Naive thymus-derived CD8-positive, alpha-beta T cell (primary cell): ENCODE measurements around the gene PLEKHA8. TPM values are rescaled to one million over a fixed set of nuclear protein-coding genes. Genes with fewer than 3 reads are reported as not detected.
A peak's percentile ranks its signal among the peaks of the same experiment; 100 is the strongest.

Experiments
- ATAC-seq, 2 donors: fragments of 150-1000 bp; cut with Tn5 transposase in 1 of 2; sonication (Bioruptor Pico), chemical (Tn5 transposase) in 1 of 2; 1 replicate in 1 of 2; 2 replicates in 1 of 2; pipeline ENCODE4 v1.10.0; 2021; ENCODE audit warnings: mild to moderate bottlenecking in 2 of 2, moderate library complexity in 2 of 2
- POLR2A ChIA-PET: fragments of 350-600 bp; sonication (Branson Sonifier 250); formaldehyde crosslinking; loops from one replicate; lab custom pipeline; 2021; ENCODE audit warnings: antibody characterized with exemption; lab: Charles Lee
- DNase-seq, 10 donors: peaks; one replicate each; pipeline versions ENCODE4 v3.0.0 to v3.0.0-alpha.2; 2020 to 2022
- H3K27ac Mint-ChIP-seq, 10 donors: one replicate each; pipeline ENCODE4 v1.8.0; 2020 to 2022; ENCODE audit warnings: mild to moderate bottlenecking in 10 of 10, mixed read lengths in 10 of 10, moderate library complexity in 4 of 10, inconsistent platforms in 1 of 10
- H3K27me3 Mint-ChIP-seq, 5 donors: one replicate each; pipeline ENCODE4 v1.8.0; 2021 to 2022; ENCODE audit warnings: mixed read lengths in 5 of 5
- H3K36me3 Mint-ChIP-seq, 3 donors: one replicate each; pipeline ENCODE4 v1.8.0; 2020 to 2022; ENCODE audit warnings: mixed read lengths in 3 of 3, mild to moderate bottlenecking in 2 of 3, inconsistent platforms in 1 of 3
- H3K4me1 Mint-ChIP-seq, 4 donors: one replicate each; pipeline ENCODE4 v1.8.0; 2021 to 2022; ENCODE audit warnings: mixed read lengths in 4 of 4
- H3K4me3 Mint-ChIP-seq, 10 donors: one replicate each; pipeline ENCODE4 v1.8.0; 2020 to 2022; ENCODE audit warnings: mild to moderate bottlenecking in 10 of 10, mixed read lengths in 10 of 10, moderate library complexity in 6 of 10, inconsistent platforms in 1 of 10
- H3K9me3 Mint-ChIP-seq, 9 donors: one replicate each; pipeline ENCODE4 v1.8.0; 2020 to 2022; ENCODE audit warnings: mixed read lengths in 9 of 9, mild to moderate bottlenecking in 3 of 9, inconsistent platforms in 1 of 9, moderate library complexity in 1 of 9
- polyA plus RNA-seq, 3 donors: library from polyadenylated mRNA; unstranded; fragments of 300-500 nt; fragmentation: Illumina TruSeq; gene quantifications; one replicate each; pipeline ENCODE4 v1.2.3, GENCODE V29; 2021
- total RNA-seq, 8 experiments: library from RNA in 2 of 8; stranded (reverse) in 2 of 8; gene quantifications; one replicate each; pipeline ENCODE4 v1.2.3 and lab custom pipeline; 2021 to 2026

The PLEKHA8 gene
- total and polyA plus RNA-seq, 5 experiments from 2014 or later, result 2.7 to 11.9 (median 4.9) TPM

DNA sequence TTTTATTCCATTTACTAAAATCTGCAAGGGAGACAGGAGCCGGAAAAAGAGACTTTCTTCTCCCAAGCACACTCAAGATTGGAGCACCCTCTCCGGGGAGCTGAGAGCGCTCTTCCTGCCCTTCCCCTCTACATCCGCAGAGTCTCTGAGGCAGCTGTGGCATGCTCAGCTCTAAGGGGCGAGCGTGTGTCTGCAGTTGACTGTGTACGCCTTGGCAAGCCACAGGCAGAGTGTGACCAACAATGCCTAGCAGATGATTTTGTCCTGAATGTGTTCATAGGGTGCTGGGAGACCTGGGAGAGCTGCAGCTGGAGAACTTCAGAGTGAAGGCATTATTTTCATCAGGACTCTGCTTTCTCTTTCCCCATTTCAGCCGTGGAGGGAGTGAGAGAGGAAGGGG is 127.3 kb downstream of the PLEKHA8 start:
- peak overlapping the region in 6 of 10 donors; percentile 18 to 37 (median 34) for H3K4me3 Mint-ChIP-seq
- peak overlapping the region in 3 of 10 donors; percentile 25 to 68 (median 60) for H3K27ac Mint-ChIP-seq
- no peak for ATAC-seq
- peaks cover 17 to 45% (median 36%) of the 10 kb centered on the region in 4 donors for H3K4me1 Mint-ChIP-seq
- POLR2A ChIA-PET, result no interaction called here
- no peaks in the 10 kb centered on the region for H3K27me3 Mint-ChIP-seq
- no peaks in the 10 kb centered on the region for H3K36me3 Mint-ChIP-seq
- H3K9me3 Mint-ChIP-seq, result no peaks in the 10 kb centered on the region
- no peak for DNase-seq

DNA sequence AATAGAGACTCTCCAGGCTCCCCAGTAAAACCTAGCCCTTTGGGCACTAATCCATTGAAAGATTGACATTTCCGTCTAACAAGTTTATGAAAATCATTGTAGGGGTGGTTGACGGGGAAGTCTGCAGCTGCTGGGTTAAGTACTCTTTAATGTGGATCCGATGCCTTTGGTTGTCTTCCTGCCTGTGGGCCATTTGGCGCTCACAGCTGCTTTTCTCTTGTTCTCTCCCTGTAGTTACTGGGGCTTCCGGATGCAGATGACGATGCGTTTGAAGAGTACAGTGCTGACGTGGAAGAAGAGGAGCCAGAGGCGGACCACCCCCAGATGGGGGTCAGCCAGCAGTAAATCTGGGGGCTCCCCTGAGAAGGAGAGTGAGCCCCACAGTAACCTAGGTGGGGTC is 129.0 kb downstream of the PLEKHA8 start:
- Mint-ChIP-seq H3K36me3 (no peaks in the 10 kb centered on the region), H3K4me3 (peak overlapping the region; percentile 22 to 70 (median 42)), H3K27me3 (no peaks in the 10 kb centered on the region), H3K9me3 (no peaks in the 10 kb centered on the region), H3K4me1 (peaks cover 21 to 54% (median 42%) of the 10 kb centered on the region in 4 donors), H3K27ac (peak overlapping the region in 8 of 10 donors; percentile 24 to 63 (median 36))
- peak in 8 of 10 donors; percentile 25 to 77 (median 62) for DNase-seq
- POLR2A ChIA-PET, result interaction anchor here (1.3 to 1.6 kb wide), 2 partner anchors 21 to 23 kb away, joined by 3 read pairs; partner anchors contain the start of gene MTURN
- ATAC-seq, result peak; percentile 94 to 95

DNA sequence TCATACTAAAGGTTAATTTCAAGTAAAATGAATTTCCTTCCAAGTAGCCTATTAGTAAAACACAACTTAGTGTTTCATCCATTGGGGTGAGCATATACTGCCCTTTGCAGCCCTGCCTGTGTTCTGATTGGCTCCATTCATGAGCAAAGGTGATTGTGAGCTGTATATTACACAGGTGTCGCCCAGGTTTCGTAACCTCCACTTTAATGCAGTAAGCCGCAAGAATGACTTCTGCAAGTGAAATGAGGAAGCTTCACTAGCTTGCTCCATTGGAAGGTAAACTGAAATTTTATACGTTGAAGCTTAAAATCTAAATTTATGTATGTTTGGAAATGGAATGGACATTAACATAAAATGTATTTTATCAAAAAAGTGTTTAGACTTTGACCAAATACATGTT is 131.0 kb downstream of the PLEKHA8 start:
- H3K4me1 Mint-ChIP-seq, result peaks cover 27 to 72% (median 59%) of the 10 kb centered on the region in 4 donors
- H3K27me3 Mint-ChIP-seq, result no peaks in the 10 kb centered on the region
- H3K4me3 Mint-ChIP-seq, result no peak overlapping the region
- peak overlapping the region in 2 of 10 donors; percentile 4 to 68 for H3K27ac Mint-ChIP-seq
- H3K36me3 Mint-ChIP-seq, result no peaks in the 10 kb centered on the region
- POLR2A ChIA-PET, result interaction anchor here (0.8 kb wide), 1 partner anchor 10 kb away, joined by 3 read pairs; no protein-coding TSS in a partner anchor
- no peak for ATAC-seq
- DNase-seq, result no peak
- H3K9me3 Mint-ChIP-seq, result no peaks in the 10 kb centered on the region

DNA sequence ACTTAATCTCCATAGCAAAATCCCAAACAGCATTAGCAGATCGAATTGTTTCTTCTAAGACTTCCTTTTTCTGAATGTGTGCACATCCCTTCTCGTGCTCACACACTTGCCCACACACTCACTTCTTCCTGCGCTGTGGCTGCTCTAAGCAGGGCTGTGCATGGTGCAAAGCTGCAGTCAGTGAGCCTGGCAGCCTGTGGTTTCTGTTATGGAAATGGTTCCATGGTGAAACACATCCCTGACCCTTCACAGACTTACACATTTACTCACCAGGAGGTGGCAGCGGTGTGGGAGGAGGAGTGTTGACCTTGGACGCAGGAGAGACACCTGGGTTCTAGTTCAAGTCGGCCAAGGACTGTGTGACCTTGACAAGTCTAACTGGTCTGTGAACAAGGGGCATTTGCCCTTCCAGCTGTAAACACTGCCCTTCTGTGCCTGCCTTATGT is 131.5 kb downstream of the PLEKHA8 start:
- POLR2A ChIA-PET, result no interaction called here
- Mint-ChIP-seq H3K4me3 (peak overlapping the region in 2 of 10 donors; percentile 0 to 2), H3K4me1 (peaks cover 29 to 78% (median 59%) of the 10 kb centered on the region in 4 donors), H3K27ac (peak overlapping the region in 5 of 10 donors; percentile 25 to 68 (median 29)), H3K36me3 (no peaks in the 10 kb centered on the region), H3K9me3 (no peaks in the 10 kb centered on the region), H3K27me3 (no peaks in the 10 kb centered on the region)
- DNase-seq (no peak), ATAC-seq (no peak)

DNA sequence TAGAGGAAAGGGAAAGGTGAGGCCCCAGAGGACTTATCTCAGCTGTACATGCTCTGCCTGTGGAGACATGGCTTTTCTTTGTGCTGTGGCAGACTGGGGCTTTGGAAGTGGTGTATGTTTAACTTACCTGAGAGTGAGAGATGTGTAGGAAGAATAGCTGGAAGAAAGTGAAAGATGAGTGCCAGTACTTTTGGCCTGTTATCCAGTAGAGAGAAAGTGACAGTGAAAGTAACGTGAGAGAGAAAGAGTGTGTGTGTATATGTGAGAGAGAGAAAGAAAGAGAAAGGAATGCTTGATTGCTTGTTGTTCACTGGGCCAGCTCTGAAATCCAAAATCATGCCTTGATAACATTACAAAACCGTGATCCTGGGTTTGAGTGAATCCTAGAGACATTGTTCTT is 132.1 kb downstream of the PLEKHA8 start:
- POLR2A ChIA-PET, result no interaction called here
- Mint-ChIP-seq H3K4me3 (peak overlapping the region in 1 of 10 donors; percentile 2), H3K27me3 (no peaks in the 10 kb centered on the region), H3K27ac (peak overlapping the region in 5 of 10 donors; percentile 3 to 71 (median 25)), H3K9me3 (no peaks in the 10 kb centered on the region), H3K4me1 (peaks cover 29 to 78% (median 58%) of the 10 kb centered on the region in 4 donors), H3K36me3 (no peaks in the 10 kb centered on the region)
- DNase-seq (no peak), ATAC-seq (no peak)

DNA sequence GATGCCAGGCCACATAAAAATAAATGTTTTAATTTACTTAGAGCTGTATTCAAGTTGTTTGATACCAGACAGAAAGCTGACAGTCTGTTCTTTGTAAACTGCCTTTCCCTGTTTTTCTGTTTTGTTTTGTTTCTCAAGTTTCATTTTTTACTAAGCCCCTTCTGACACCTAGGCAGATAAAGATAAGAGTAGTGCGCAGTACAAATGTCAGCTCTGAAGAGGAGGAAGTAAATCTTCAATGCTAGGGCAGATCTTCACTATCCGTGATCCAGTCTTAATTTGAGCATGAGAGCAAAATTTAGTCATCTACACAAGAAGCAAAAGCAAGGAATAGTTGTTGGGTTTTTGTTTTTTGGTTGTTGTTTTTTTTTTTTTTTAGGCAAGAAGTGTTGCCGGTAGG is 133.9 kb downstream of the PLEKHA8 start:
- Mint-ChIP-seq H3K27me3 (no peaks in the 10 kb centered on the region), H3K4me1 (peaks cover 24 to 64% (median 46%) of the 10 kb centered on the region in 4 donors), H3K36me3 (no peaks in the 10 kb centered on the region), H3K27ac (peak overlapping the region in 9 of 10 donors; percentile 20 to 86 (median 61)), H3K4me3 (peak overlapping the region; percentile 44 to 78 (median 62)), H3K9me3 (no peaks in the 10 kb centered on the region)
- POLR2A ChIA-PET, result interaction anchor here (1.5 kb wide), 1 partner anchor 123 kb away, joined by 4 read pairs; no protein-coding TSS in a partner anchor
- DNase-seq (no peak), ATAC-seq (no peak)

DNA sequence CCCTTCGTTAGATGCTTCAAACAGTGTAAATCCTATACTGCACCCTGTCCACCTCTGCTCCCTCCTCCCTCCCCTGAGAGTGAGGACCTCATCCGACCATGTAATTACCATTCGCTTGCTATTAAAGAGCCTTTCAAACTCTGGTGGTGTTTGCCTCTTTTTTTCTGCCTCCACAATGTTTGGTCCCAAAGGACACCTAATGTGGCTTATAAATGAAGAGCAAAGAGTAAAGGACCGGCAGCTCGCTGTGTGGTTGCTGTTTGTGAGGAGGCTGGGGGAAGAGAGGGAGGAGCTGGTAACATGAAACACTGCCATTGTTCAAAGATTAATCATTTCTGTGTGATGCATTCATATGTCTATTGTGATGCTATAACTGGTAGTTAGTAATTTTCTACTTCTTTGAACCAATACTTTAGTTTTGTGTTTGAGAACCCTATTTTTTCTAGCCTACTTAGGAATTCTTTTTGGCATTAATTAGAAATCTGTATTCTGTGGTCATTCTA is 134.5 kb downstream of the PLEKHA8 start:
- no peaks in the 10 kb centered on the region for H3K27me3 Mint-ChIP-seq
- peak overlapping the region; percentile 55 to 89 (median 84) for H3K27ac Mint-ChIP-seq
- no peaks in the 10 kb centered on the region for H3K9me3 Mint-ChIP-seq
- H3K4me1 Mint-ChIP-seq, result peaks cover 20 to 59% (median 40%) of the 10 kb centered on the region in 4 donors
- DNase-seq (peak in 3 of 10 donors; percentile 24 to 29 (median 27)), ATAC-seq (peak; percentile 68 to 76)
- no peaks in the 10 kb centered on the region for H3K36me3 Mint-ChIP-seq
- H3K4me3 Mint-ChIP-seq, result peak overlapping the region; percentile 44 to 78 (median 62)
- POLR2A ChIA-PET, result interaction anchor here (1.5 kb wide), 1 partner anchor 123 kb away, joined by 4 read pairs; no protein-coding TSS in a partner anchor

DNA sequence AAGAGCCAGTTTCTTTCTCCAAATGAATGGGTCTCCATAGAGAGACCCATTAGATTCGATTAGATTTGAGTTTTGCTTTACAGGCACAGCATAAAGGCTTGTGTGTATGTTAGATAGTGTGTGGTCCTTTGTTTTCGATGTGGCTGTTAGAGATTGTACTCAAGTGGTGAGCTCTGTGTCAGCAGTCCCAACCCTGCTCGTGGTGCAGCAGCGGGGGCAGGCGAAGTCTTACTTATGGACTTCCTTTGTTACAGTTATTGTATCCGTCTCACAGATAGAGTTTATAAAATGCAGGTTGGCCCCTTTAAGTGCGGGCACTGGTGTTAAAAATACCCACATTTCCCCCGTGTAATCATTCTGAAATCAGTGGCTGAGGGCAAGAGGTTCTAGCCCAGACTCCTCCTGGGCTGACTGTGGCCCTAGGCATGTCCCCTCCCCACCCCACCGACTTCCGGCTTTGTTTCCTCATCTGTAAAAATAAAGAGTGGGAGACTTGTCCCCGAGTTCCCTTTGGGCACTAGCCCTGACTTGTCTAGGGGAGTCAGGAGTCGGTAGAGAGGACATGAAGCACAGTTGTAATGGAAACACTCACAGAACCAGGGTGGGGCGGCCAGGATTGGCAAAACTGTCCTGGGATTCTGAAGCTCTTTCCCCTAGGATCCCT is 135.2 kb downstream of the PLEKHA8 start:
- Mint-ChIP-seq H3K27ac (peak overlapping the region; percentile 54 to 89 (median 84)), H3K36me3 (no peaks in the 10 kb centered on the region), H3K4me1 (peaks cover 18 to 55% (median 38%) of the 10 kb centered on the region in 4 donors), H3K27me3 (no peaks in the 10 kb centered on the region), H3K9me3 (no peaks in the 10 kb centered on the region), H3K4me3 (peak overlapping the region; percentile 44 to 78 (median 66))
- peak in 2 of 10 donors; percentile 23 to 33 for DNase-seq
- POLR2A ChIA-PET, result interaction anchor here (1.5 kb wide), 1 partner anchor 122 kb away, joined by 4 read pairs; no protein-coding TSS in a partner anchor
- ATAC-seq, result peak; percentile 44 to 45

DNA sequence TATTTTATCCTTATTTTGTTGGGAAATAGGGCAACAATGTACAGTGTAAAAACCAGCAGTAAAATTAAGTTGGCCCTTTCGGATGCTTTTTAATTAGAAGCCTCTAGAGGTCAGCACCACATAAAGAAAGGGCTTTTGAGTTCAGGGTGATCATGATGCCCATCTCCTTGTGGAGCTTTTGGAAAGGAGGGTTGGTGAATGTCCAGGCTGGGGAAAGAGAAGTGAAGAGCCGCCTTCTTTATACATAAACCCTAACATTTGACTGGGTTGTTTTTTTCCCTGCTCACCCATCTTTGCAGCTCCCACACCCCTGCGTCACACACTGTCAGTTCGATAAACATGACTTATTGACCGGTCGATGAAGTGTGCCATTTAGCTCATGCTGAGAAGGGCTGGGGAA is 136.4 kb downstream of the PLEKHA8 start:
- Mint-ChIP-seq H3K4me3 (peak overlapping the region in 1 of 10 donors; percentile 33), H3K36me3 (no peaks in the 10 kb centered on the region), H3K9me3 (no peaks in the 10 kb centered on the region), H3K27ac (peak overlapping the region in 2 of 10 donors; percentile 34 to 68), H3K27me3 (no peaks in the 10 kb centered on the region), H3K4me1 (peaks cover 16 to 44% (median 29%) of the 10 kb centered on the region in 4 donors)
- no peak for DNase-seq
- no peak for ATAC-seq
- POLR2A ChIA-PET, result interaction anchor here (0.7 kb wide), 1 partner anchor 314 kb away, joined by 3 read pairs; the partner anchor contains the start of gene NOD1

DNA sequence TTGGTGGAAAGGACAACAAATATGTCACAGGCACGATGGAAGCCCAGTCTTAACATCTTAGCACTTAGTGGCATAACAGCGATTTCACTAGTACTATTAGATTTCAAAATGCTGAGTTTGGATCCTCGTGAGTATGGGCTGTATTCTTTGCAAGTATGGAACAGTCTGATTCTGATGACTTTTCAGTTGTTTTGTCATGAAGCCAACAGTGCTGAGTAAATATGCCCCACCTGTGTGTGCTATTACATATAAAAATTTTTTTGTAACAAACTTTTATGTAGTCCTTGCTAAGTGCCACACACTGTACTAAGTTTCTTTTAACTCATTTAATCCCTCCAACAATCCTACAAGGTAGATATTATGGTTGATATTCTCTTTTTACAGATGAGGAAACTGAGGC is 137.4 kb downstream of the PLEKHA8 start:
- ATAC-seq (no peak), DNase-seq (no peak)
- H3K27ac Mint-ChIP-seq, result no peak overlapping the region
- H3K4me1 Mint-ChIP-seq, result peaks cover 12 to 34% (median 22%) of the 10 kb centered on the region in 4 donors
- H3K4me3 Mint-ChIP-seq, result no peak overlapping the region
- no peaks in the 10 kb centered on the region for H3K9me3 Mint-ChIP-seq
- H3K27me3 Mint-ChIP-seq, result no peaks in the 10 kb centered on the region
- H3K36me3 Mint-ChIP-seq, result no peaks in the 10 kb centered on the region
- POLR2A ChIA-PET, result no interaction called here

DNA sequence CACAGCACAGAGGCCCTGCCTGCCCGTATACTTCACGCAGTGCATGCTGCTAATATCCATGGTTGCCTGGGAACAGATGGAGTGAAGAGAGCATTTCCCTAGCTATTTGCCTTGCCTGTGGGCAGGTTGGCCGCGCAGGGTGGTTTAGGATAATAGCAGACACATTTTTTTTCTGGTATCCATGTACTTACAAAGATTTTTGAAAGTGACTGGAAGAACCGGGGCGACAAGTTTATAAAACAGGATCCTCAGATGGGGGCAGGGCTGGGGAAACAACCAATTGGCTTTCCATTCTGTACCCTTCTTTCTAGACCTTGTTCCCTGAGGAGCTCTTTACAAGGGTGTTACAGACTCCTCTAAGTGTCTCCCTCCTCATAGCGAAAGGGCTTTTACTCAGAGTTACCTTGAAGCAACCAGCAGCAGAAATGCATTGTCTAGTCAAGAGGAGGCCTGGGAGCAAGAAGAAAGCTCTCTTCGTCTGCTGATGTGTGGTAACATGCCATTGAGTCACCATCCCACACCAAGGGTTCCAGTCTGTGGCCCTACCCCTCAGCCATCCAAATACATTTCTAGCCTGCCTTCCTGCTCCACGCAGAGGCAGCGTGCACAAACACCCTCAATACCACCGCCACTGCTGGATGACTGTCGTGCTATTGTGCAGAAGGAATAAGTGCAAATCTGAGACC is 138.1 kb downstream of the PLEKHA8 start:
- H3K4me3 Mint-ChIP-seq, result no peak overlapping the region
- ATAC-seq (no peak), DNase-seq (no peak)
- no peaks in the 10 kb centered on the region for H3K36me3 Mint-ChIP-seq
- H3K27me3 Mint-ChIP-seq, result no peaks in the 10 kb centered on the region
- peaks cover 10 to 32% (median 20%) of the 10 kb centered on the region in 4 donors for H3K4me1 Mint-ChIP-seq
- POLR2A ChIA-PET, result no interaction called here
- no peak overlapping the region for H3K27ac Mint-ChIP-seq
- no peaks in the 10 kb centered on the region for H3K9me3 Mint-ChIP-seq

DNA sequence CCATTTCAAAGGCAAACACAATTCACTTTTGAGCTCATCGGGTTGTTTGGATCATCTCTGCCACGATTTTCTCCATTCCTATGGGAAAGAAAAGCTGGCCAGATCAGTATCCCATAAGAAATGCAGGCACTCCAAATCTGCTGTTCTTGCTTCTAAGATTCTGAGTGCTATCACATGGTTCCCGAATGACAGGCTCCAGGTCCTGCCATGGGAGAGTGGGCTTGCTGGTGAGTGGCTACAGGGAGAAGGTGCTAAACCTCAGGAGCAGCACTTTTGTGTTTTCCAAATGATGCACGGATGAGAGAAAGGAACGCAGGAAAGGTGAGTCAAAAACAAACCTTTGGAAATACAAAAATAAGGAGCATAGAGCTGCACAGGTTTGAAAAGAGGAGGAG is 138.6 kb downstream of the PLEKHA8 start:
- ATAC-seq (no peak), DNase-seq (no peak)
- H3K9me3 Mint-ChIP-seq, result no peaks in the 10 kb centered on the region
- H3K27me3 Mint-ChIP-seq, result no peaks in the 10 kb centered on the region
- peaks cover 10 to 31% (median 20%) of the 10 kb centered on the region in 4 donors for H3K4me1 Mint-ChIP-seq
- no peak overlapping the region for H3K27ac Mint-ChIP-seq
- no peaks in the 10 kb centered on the region for H3K36me3 Mint-ChIP-seq
- H3K4me3 Mint-ChIP-seq, result no peak overlapping the region
- POLR2A ChIA-PET, result no interaction called here
